SIG-M5 (cell line): ENCODE data around the gene HTR6.

ENCODE experiments used
- DNase-seq: peaks from one replicate; lab custom pipeline; 2025; lab: John Stamatoyannopoulos, UW

Gene HTR6

DNA sequence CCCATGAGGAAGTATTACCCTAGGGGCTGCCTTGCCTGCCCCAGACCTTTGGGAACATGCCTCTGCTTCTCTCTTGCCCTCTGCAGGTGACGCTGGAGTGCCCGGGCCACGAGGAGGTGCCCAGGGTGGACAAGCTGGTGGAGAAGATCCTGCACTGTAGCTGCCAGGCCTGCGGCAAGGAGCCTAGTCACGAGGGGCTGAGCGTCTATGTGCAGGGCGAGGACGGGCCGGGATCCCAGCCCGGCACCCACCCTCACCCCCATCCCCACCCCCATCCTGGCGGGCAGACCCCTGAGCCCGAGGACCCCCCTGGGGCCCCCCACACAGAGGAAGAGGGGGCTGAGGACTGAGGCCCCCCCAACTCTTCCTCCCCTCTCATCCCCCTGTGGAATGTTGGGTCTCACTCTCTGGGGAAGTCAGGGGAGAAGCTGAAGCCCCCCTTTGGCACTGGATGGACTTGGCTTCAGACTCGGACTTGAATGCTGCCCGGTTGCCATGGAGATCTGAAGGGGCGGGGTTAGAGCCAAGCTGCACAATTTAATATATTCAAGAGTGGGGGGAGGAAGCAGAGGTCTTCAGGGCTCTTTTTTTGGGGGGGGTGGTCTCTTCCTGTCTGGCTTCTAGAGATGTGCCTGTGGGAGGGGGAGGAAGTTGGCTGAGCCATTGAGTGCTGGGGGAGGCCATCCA lies 7.8 kb upstream of the HTR6 start:
- no peak for DNase-seq

DNA sequence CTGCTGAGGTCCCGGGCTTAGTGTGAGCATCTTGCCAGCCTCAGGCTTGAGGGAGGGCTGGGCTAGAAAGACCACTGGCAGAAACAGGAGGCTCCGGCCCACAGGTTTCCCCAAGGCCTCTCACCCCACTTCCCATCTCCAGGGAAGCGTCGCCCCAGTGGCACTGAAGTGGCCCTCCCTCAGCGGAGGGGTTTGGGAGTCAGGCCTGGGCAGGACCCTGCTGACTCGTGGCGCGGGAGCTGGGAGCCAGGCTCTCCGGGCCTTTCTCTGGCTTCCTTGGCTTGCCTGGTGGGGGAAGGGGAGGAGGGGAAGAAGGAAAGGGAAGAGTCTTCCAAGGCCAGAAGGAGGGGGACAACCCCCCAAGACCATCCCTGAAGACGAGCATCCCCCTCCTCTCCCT lies 7.2 kb upstream of the HTR6 start:
- no peak for DNase-seq

DNA sequence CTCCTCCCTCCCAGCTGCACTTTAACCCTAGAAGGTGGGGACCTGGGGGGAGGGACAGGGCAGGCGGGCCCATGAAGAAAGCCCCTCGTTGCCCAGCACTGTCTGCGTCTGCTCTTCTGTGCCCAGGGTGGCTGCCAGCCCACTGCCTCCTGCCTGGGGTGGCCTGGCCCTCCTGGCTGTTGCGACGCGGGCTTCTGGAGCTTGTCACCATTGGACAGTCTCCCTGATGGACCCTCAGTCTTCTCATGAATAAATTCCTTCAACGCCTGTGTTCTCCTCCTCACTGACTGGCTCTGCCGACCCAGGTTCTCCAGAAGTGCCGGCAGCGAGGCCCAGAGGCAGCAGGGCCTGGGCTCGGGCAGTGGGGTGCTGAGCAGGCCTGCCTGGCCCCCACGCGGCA lies 6.5 kb upstream of the HTR6 start:
- no peak for DNase-seq

DNA sequence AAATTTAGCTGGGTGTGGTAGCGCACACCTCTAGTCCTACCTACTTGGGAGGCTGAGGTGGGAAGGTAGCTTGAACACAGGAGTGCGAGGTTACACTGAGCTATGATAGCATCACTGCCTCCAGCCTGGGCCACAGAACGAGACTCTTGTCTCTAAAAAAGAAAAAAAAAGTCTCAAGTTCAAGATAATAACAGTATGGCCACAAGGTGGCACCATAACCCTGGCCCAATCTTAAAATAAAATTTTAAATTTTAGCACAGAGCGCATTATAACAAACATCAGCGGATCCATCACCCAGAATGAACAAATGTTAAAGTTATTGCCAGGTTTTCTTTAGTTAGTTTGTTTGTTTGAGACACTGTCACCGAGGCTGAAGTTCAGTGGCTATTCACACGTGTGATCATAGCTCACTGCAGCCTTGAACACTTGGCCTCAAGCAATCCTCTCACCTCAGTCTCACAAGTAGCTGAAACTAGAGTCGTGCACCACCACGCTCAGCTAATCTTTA lies 2.9 kb upstream of the HTR6 start:
- no peak for DNase-seq

DNA sequence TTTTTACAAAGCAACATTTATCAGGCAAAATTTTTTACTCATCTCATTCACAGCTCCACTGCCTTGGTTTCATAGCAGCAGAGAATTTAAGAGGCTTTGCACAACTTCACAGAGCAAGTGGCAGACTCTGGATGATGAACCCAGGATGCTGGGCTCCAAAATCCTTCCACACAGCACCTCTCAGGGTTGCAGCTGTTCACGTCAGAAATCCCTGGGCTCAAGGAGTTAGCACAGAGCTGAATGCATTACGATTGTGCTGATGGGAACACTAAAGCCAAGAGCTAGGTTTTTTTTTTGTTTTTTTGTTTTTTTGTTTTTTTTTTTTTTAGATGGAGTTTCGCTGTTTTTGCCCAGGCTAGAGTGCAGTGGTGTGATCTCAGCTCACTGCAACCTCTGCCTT lies 2.4 kb upstream of the HTR6 start:
- DNase-seq: no peak

DNA sequence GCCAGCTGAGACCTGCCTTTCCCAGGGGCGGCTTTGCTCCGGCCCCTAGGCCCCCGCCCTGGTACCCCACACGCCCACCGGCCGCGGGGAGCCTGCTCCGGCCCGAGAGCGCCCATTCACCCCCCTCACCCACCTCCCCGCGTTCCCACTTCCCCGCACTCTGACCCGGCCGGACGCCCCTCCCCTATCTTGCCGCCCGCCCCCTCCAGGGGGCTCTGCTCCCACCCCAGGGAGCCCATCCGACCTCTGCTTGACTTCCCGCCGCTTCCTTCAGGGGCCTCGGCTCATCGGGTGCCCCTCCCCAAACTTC lies 466 bp downstream of the HTR6 start:
- DNase-seq: no peak

DNA sequence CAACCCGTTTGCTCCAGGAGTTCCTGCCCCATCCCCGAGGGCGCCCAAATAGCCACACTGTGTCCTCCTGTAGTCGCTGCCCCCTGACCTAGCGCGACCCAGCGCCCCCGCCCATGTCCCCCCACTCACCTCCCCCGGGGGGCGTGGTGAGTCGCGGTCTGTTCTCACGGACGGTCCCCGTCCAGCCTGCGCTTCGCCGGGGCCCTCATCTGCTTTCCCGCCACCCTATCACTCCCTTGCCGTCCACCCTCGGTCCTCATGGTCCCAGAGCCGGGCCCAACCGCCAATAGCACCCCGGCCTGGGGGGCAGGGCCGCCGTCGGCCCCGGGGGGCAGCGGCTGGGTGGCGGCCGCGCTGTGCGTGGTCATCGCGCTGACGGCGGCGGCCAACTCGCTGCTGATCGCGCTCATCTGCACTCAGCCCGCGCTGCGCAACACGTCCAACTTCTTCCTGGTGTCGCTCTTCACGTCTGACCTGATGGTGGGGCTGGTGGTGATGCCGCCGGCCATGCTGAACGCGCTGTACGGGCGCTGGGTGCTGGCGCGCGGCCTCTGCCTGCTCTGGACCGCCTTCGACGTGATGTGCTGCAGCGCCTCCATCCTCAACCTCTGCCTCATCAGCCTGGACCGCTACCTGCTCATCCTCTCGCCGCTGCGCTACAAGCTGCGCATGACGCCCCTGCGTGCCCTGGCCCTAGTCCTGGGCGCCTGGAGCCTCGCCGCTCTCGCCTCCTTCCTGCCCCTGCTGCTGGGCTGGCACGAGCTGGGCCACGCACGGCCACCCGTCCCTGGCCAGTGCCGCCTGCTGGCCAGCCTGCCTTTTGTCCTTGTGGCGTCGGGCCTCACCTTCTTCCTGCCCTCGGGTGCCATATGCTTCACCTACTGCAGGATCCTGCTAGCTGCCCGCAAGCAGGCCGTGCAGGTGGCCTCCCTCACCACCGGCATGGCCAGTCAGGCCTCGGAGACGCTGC lies 1.1 kb downstream of the HTR6 start:
- DNase-seq: no peak

DNA sequence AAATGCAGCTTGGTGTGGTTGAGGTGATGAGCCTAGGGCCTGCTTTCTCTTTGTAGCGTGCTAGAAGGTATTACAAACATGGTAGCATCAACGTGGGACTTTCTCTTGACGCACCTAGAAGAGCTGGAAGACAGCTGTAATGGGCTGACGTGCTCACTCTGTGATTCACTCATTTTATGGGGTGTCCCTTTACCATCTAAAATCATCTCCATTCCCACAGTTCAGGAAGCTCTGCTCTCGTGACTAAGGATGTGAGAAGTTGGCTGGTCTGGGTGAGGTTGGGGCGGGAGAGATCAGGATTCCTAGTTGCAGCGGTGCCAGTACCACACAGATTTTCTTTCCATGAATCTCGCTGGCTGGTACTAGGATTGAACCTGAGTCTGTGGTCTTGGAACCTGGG lies 4.2 kb downstream of the HTR6 start:
- no peak for DNase-seq

DNA sequence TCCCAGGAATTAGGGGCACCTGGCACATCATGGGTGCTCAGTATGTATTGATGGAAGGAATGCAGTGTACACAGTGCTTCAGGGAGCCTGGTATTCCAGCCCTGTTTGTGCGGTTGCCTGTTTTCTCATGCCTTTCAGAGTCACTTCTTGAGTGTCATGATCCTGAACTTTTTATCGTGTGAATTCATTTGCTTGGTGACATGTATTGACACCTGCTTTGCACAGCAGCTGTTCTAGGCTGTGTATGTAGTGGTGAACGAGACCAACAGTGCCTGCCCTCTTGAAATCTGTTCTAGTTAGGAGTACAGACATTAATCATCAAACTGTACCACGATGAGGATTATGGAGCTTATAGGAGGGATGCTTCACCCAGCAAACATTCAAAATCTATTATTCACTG lies 6.1 kb downstream of the HTR6 start:
- no peak for DNase-seq

DNA sequence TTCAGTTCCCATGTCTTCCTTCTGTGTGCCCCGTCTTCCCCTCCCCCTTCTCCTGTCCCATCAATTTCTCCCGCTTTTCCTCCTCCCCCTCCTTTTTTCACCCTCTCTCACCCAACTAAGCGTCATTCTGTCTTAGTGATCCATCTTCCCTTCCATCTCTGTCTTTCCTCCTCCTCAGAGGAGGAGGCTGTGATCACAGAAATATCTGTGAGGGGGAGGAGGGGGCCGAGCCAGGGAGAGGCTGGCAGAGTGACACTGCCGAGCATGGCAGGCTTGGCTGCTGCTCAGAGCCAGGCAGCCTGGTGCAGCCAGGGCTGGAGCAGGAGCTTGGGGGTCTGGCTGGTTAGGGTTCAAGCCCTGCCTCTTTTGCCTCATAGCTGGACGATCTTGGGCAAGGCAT lies 7.6 kb downstream of the HTR6 start:
- DNase-seq: no peak

DNA sequence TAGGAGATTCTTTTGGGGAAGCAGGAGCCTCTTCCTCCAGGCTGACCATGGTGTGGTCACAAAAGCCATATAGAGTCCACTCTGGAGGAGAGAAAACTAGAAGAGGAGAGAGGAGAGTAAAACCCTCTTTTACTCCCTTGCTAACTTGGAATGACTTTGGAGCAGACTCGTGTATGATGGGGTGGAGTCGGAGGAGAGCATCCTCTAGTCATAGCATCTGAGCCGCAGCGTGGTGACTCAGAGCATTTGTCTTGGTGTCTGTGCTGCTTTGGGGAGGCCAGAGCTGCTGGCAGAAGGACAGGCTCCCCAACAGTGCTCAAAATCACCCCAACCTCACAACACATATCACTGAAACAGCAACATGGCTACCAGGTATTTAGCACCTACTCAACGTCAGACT lies 11.1 kb downstream of the HTR6 start:
- no peak for DNase-seq

DNA sequence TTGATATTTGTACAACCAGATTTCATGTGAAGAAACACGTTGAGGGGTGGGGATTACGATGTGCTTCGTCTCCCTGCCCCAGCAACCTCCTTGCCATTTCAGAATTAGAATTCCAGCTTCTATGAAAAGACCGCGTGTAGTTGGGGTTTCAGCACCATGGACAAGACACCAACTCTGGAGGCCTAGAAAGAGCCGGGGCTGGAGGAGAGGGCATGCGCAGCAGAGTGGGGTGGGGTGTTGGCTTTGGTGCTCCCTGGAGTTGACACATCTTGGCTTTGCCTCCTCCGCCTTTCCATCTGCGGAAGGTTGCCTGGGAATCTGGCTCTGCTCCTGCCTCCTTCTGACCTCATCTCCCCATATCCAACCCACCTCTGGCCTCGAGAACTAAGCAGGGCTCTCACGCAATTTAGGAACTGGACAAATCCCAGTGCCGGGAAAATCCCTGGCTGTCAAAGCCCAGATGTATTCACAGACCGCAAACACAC lies 11.8 kb downstream of the HTR6 start:
- DNase-seq: no peak

DNA sequence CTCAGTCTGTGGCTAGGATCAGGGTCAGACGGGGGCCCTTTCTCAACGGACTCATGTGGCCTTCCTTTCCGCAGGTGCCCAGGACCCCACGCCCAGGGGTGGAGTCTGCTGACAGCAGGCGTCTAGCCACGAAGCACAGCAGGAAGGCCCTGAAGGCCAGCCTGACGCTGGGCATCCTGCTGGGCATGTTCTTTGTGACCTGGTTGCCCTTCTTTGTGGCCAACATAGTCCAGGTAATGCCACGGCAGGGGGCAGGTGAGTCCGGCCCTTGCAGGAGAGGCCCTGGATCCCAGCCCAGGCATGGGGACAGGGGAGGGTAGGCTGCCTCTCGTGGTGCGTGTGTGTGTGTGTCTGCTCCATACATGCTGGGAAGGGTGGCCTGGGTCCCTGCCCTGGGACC lies 13.8 kb downstream of the HTR6 start:
- no peak for DNase-seq

DNA sequence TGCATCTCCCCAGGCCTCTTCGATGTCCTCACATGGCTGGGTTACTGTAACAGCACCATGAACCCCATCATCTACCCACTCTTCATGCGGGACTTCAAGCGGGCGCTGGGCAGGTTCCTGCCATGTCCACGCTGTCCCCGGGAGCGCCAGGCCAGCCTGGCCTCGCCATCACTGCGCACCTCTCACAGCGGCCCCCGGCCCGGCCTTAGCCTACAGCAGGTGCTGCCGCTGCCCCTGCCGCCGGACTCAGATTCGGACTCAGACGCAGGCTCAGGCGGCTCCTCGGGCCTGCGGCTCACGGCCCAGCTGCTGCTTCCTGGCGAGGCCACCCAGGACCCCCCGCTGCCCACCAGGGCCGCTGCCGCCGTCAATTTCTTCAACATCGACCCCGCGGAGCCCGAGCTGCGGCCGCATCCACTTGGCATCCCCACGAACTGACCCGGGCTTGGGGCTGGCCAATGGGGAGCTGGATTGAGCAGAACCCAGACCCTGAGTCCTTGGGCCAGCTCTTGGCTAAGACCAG lies 14.3 kb downstream of the HTR6 start:
- no peak for DNase-seq

DNA sequence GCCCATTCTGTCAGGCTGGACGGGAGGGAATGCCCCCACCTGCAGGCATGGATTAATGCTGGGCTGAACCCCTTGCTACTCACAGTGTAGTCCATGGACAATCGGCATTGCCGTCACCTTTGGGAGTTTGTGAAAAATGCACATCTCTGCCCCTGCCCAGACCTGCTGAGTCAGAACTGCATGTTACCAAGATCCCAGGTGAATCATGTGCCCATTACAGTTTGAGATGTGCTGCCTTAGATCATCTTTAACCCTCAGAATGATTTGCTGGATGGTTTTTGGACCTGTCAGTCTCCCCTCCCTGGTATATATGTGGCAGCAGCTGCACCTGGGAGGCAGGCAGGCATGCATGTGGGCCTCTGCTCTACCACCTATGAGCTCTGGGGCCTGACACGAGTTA lies 15.0 kb downstream of the HTR6 start:
- no peak for DNase-seq

DNA sequence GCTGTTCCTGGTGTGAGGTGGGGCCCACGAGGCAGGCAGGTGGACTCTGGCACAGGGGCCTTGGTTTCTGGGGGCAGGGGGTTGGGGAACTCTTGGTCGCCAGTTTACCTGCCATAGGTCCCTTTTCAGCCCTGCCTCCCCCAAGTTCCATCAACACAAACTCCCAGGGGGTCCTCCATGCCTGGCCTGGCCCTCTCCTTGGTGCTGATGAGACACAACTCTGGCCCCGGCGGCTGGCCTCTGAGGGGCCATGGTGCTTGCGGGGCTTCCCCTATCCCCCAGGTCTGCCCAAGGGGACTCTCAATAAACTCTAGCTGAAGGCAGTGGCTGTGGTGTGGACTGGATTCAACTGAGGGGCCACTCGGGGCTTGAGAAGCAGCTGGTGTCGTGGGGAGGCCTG lies 16.0 kb downstream of the HTR6 start:
- no peak for DNase-seq

DNA sequence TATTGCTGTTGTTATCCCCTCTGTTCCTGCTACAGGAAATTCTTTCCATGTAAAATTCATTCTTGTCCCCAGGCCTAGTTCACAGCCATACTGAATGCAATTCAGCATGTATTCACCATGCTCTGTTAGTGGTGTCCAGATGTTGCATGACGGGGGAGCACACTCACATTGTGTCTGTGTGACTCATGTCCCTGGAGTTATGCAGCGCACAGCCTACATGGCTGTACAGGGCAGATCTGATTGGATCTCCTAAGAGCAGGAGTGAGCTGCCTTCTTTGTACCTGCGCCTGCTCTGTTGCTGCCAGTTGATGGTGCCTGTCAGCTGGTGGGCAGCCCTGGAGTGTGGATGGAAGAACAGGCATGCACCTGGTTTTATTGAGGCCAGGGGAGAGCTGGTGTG lies 17.6 kb downstream of the HTR6 start:
- DNase-seq: no peak

DNA sequence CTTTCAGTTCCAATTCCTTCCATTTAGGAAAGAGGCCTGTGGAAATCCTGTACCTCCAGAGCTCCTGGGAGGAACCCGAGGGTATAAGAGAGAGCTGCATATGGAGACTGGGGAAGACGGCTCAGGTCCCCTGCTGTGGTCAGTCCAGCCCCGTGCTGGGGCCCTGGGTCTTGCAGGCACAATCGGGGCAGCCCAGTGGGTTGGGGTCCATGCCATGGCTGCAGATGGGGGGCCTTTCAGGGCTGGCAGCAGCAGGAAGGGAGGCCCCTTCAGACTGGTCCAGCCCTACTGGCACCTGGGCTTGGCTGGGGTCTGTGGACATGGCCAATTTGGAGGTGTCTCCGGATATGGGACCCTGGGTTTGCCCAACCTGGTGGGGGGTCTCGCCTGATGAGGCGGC lies 18.2 kb downstream of the HTR6 start:
- no peak for DNase-seq

DNA sequence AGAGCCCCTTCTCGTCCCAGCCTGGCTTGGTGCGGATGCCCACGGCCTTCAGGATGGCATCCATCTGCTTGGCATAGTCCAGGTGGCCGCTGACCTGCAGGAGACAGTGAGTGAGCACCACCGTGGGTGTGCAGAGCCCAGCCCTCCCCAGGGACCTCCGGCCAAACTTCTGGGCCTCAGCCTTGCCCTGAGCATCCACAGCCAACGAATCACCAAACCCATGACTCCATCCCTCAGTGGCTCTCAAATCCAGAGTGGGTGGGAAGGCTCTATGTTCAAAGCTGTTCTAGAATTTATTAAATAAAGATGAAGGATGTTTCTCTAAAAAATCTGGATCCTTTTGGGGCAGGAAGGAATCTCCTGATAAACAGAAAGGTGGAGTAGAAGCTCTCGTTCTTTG lies 18.7 kb downstream of the HTR6 start:
- DNase-seq: no peak

DNA sequence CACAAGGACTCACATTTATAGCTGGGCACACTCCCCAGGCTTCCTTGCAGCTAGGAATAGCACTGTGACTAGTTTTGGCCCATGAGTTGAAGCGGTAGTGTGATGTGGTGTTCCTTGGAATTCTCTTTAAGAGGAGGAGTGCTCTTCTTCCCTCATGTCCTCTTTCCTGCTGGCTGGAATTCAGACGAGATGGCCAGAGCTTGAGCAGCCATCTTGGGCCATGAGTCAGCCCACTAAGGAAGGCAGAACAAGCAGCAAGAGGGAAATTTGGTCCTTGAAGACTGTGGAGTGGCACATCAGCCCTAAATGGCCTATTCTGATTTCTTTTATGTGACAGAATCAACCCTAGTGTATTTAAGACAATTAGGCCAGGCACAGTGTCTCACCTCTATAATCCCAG lies 20.0 kb downstream of the HTR6 start:
- no peak for DNase-seq

DNA sequence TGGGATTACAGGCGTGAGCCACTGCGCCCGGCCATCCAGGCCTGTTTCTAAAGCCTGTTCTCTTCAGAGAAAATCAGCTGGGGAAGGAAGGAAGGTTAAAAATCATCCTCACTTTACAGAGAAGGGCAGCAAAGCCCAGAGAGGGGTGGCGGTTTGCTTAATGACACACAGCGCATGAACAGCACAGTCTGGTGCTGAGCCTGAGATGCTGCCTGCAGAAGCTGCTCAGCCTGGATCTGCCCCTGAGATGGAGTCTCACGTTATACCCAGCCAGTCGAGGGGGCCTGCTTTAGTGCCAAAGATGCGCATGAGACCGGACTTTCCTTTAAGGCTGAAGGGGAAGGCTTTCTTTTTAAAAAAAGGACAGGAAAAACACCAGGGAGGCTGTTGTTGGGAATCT lies 21.3 kb downstream of the HTR6 start:
- DNase-seq: no peak

DNA sequence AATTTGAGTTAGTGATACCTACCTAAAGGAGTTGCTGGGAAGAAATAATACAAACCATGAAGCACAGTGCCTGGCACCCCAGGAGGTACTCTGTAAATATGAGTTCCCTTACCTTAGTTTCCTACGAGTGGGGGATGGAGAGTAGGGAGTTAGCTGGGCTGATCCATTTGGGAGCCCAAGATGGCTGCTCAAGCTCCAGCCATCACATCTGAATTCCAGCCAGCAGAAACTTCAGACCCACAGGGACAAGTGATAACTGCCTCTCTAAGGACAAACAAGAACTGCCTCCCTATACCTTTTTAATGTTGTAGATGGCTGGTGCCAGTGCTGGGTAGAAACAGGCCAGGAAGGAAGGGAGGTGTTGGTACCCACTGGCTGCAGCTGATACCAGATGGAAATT lies 22.7 kb downstream of the HTR6 start:
- no peak for DNase-seq
